ENCODE results near the gene ALK.

ALK gene
- long read RNA-seq, donor 1, result 0 reads
- long read RNA-seq, donor 2, result 0 reads
- long read RNA-seq, donor 3, result 0 reads
- long read RNA-seq, donor 4, result 0 reads
- long read RNA-seq, donor 5, result 0 reads
- long read RNA-seq, donor 6, result 0 reads
- long read RNA-seq, donor 7, result 0 reads
- long read RNA-seq, donor 8, result 0 reads

- DNase-seq, result no peak
Observed at GRCh38 chr2:29921560-29921915, at the start of gene ALK. Gene ALK, minus strand, starts transcription at chr2:29921586. Its CDS starts 927 bp downstream, at chr2:29920659.

GRCh38 chr2:29966266-29966665 is 44.9 kb upstream of the ALK start:
- DNase-seq, result no peak

- no peak for DNase-seq
Observed at GRCh38 chr2:29963972-29964570, 42.7 kb upstream of the ALK start.

- DNase-seq, result no peak
Observed at GRCh38 chr2:29962922-29963321, 41.5 kb upstream of the ALK start.

GRCh38 chr2:29954316-29954715 is 32.9 kb upstream of the ALK start:
- DNase-seq, result no peak

GRCh38 chr2:29952973-29953372 is 31.6 kb upstream of the ALK start:
- DNase-seq, result no peak

- no peak for DNase-seq
Observed at GRCh38 chr2:29951576-29951975, 30.2 kb upstream of the ALK start.

GRCh38 chr2:29950481-29950880 is 29.1 kb upstream of the ALK start:
- no peak for DNase-seq

- DNase-seq, result no peak
Observed at GRCh38 chr2:29949042-29949441, 27.7 kb upstream of the ALK start.

GRCh38 chr2:29946505-29946904 is 25.1 kb upstream of the ALK start:
- no peak for DNase-seq

- no peak for DNase-seq
Observed at GRCh38 chr2:29942711-29943110, 21.3 kb upstream of the ALK start.

- no peak for DNase-seq
Observed at GRCh38 chr2:29940706-29941105, 19.3 kb upstream of the ALK start.

GRCh38 chr2:29936020-29936419 is 14.6 kb upstream of the ALK start:
- DNase-seq, result no peak

- no peak for DNase-seq
Observed at GRCh38 chr2:29931818-29932217, 10.4 kb upstream of the ALK start.

- DNase-seq, result no peak
Observed at GRCh38 chr2:29923110-29923721, 1.8 kb upstream of the ALK start.

GRCh38 chr2:29922605-29923004 is 1.2 kb upstream of the ALK start:
- DNase-seq, result no peak

- peak; percentile 79 for DNase-seq
Observed at GRCh38 chr2:29920631-29921559, 491 bp downstream of the ALK start.

- DNase-seq, result peak; percentile 87
Observed at GRCh38 chr2:29920130-29920577, 1.2 kb downstream of the ALK start.

GRCh38 chr2:29918941-29919340 is 2.4 kb downstream of the ALK start:
- no peak for DNase-seq

- DNase-seq, result no peak
Observed at GRCh38 chr2:29917781-29918180, 3.6 kb downstream of the ALK start.

GRCh38 chr2:29916571-29916970 is 4.8 kb downstream of the ALK start:
- DNase-seq, result no peak

GRCh38 chr2:29910960-29911359 is 10.4 kb downstream of the ALK start:
- DNase-seq, result no peak

GRCh38 chr2:29910465-29910864 is 10.9 kb downstream of the ALK start:
- no peak for DNase-seq

Measured in right kidney (tissue), 9 donors.